Fibroblast of upper back skin (primary cell): ENCODE results near the gene GRIA3.
A peak's percentile ranks its signal among the peaks of the same experiment; 100 is the strongest.
"Not testable (repeated sequence)": the region's sequence is repeated elsewhere in the genome, so short reads cannot be mapped to it uniquely, and the experiment has no call there.

Source experiments
- DNase-seq: peaks from one replicate; pipeline ENCODE4 v3.0.0-alpha.2; 2013

Gene GRIA3

DNA sequence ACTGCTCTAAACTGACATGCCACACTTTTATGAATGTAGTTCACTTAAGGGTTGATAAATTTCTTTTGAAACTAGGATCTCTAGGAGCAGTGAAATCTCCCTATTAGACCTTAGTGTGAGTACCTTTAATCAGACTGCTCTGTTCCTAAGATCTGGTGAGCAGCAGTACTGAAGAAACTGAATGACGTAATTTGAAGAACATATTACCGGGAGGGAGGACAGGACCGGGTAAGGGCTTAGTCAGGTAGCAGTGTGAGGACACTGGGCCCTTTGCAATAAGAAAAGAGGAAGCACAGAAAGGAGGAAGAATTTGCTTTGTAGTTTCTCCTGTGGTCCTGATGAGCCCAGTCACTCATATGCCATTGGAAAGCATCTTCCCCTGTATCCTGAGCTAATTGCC, 293.6 kb downstream of the GRIA3 start:
- no peak for DNase-seq

- DNase-seq = peak; percentile 41
These were observed 298.1 kb downstream of the GRIA3 start for GRCh38 chrX:123481913-123482851.

DNA sequence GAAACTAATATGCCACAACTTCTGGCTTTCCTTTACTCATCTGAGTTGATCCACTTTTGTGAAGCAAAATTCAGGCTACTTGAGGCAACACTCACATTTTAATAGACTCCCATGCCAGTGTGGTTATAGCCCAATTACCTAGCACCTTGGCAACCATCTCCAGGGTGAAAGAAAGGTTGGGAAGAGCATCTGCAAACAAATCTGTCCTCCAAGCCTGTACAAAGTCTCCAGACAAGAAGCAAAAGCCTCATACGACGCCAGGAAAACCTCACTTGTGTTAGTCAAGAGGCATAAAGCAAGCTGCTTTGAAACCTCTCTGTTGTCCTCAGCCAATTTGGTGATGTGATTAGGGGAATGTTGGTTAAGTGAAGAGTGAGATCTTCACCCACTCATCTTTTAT, 302.2 kb downstream of the GRIA3 start:
- no peak for DNase-seq

DNA sequence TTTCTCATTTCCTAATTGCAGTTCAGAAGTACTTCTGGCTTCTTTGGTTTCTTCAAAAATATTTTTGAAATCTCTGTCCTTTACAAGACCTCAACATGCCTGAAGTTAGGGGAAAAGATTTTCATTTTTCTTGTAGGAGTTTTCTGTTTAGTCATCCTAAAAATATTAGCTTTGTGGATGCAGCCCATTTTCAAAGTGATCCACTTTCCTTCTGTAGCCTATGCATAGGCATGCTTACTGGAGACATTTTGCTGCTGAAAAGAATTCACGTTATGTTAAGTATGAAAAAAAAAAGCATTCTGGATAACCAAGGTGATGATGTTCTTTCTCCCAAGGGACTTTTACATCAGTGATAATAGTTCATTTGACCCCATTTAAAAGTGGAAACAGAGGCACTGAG, 303.2 kb downstream of the GRIA3 start:
- peak; percentile 67 for DNase-seq

GRCh38 chrX:123487669-123488068, 303.6 kb downstream of the GRIA3 start:
- peak; percentile 58 for DNase-seq

- peak; percentile 47 for DNase-seq
These were observed 304.9 kb downstream of the GRIA3 start for GRCh38 chrX:123489011-123489410.

GRCh38 chrX:123493857-123494256, 309.8 kb downstream of the GRIA3 start:
- no peak for DNase-seq

- no peak for DNase-seq
These were observed 315.7 kb downstream of the GRIA3 start for GRCh38 chrX:123499787-123500186.

- peak; percentile 33 for DNase-seq
These were observed 320.0 kb downstream of the GRIA3 start for GRCh38 chrX:123504047-123504446.

- DNase-seq = no peak
These were observed 320.7 kb downstream of the GRIA3 start for GRCh38 chrX:123504630-123505270.

DNA sequence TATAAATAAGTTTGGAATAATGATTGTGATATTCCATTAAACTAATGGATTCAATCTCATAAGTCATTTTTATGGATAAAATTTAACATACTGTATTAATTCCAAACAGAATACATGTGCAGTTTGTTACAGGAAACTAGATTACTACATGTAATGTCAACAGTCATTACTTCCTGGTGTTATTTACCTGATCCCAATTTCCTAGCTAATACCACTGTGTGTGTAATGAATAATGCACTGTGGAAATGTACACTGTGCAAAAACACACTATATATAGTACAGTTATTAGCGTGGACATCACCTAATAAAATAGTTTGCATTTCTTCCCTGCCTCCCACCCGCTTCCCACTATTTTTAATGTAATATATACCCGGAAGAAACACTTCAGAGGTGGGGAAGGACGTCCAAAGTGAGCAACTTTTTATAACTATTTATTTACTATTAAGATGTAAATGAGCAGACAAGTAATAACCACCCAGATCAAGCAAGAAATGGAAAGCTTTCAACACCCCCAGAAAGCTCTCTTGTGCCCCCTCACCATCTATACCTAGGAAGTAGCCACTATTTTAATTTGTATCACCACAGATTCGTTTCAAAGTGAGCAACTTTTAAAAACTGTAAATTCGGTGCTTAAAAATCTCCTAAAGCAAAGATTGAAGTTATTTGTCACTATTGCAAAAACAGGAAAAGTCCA, 329.7 kb downstream of the GRIA3 start:
- DNase-seq = no peak

- DNase-seq = not testable (repeated sequence)
These were observed 330.2 kb downstream of the GRIA3 start for GRCh38 chrX:123514279-123514640.

GRCh38 chrX:123518791-123519190, 334.7 kb downstream of the GRIA3 start:
- no peak for DNase-seq

DNA sequence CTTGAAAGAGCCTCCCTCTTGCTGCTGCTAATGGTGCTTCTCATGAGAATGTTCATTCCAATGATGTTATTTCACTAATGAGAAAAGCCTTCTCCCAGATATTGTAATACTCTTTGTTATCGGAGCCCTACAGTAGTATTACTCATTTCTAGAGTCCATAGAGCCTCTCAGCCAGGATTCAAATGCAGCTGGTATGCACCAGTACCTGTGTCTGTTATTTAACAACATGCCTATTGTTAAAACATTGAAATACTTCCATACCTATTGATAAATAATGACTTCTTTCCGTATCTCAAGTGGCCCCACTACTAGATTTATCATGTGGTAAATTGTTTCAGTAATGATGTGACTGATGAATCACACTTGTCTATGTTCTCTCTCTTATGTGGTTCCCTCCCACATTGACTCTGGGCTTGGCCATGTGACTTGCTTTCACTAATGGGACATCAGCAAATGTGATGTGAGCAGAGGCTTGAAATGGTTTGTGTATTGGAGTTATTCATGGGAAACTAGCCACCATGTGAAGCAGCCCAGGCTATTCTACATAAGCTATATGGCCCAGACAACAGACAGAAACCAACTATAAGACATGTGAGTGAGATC, 341.1 kb downstream of the GRIA3 start:
- DNase-seq = peak; percentile 9

DNA sequence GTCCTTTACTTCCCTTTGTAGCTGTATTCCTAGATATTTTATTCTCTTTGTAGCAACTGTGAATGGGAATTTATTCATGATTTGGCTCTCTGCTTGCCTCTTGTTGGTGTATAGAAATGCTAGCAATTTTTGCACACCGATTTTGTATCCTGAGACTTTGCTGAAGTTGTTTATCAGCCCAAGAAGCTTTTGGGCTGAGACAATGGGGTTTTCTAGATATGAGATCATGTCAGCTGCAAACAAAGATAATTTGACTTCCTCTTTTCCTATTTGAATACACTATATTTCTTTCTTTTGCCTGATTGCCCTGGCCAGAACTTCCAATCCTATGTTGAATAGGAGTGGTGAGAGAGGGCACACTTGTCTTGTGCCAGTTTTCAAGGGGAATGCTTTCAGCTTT, 346.6 kb downstream of the GRIA3 start:
- DNase-seq = not testable (repeated sequence)
